ENCODE measurements around the gene GPC1. TPM values are rescaled to one million over a fixed set of nuclear protein-coding genes. Genes with fewer than 3 reads are reported as not detected.

Gene GPC1
- total and polyA plus RNA-seq, 2 experiments from 2014 or later, result 9.0 to 46.2 TPM

DNA sequence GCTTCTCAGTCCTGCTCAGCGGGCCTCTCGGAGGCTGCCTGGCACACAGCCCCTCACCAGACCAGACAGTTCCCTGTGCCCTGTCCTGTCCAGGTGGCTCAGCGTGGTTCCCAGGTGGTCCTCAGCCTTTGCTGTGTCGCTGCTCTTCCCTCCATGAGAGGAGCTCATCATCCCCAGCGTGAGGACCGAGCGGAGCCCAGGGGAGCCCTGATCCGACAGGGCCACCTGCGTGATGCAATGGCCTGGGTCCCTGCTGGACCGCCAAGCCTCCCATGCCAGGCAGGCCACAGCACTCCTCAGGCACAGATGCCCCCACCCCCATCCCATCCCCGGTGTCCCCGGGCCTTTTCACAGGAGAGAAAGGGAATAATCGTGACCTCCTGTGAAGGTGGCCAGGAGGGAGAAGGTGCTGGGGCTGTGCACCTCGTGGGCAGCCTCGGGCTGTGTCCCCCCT lies 4.3 kb downstream of the GPC1 start:
- H3K4me1 ChIP-seq (ENCODE audit: insufficient read depth), result peaks cover 5% of the 10 kb centered on the region; the same call in 1 of the 2 replicates
- no peak overlapping the region for H2AFZ ChIP-seq
- peaks cover 11% of the 10 kb centered on the region; the same call in 1 of the 2 replicates for H3K79me2 ChIP-seq (replicated peaks; ENCODE audit: insufficient read depth)
- TF ChIP-seq NANOG (IDR thresholded peaks at IDR 0.05; ENCODE audit: borderline replicate concordance) (no peak), EZH2phosphoT487 (IDR thresholded peaks at IDR 0.05; ENCODE audit: unreplicated experiment) (no peak), JUNB (IDR thresholded peaks at IDR 0.05; ENCODE audit: unreplicated experiment) (no peak), ZNF114 (CRISPR knock-in tag; IDR thresholded peaks at IDR 0.05) (no peak), ZNF331 (CRISPR knock-in tag; IDR thresholded peaks at IDR 0.05; ENCODE audit: low read depth) (no peak), EZH2 (IDR thresholded peaks at IDR 0.05; ENCODE audit: low read depth, unreplicated experiment) (no peak), POLR2AphosphoS5 (IDR thresholded peaks at IDR 0.05; ENCODE audit: low read depth) (no peak), STAT1 (IDR thresholded peaks at IDR 0.05; ENCODE audit: unreplicated experiment) (no peak), CREB1 (CRISPR knock-in tag; IDR thresholded peaks at IDR 0.05; ENCODE audit: low read depth) (no peak)
- TF ChIP-seq, protein P1, sequence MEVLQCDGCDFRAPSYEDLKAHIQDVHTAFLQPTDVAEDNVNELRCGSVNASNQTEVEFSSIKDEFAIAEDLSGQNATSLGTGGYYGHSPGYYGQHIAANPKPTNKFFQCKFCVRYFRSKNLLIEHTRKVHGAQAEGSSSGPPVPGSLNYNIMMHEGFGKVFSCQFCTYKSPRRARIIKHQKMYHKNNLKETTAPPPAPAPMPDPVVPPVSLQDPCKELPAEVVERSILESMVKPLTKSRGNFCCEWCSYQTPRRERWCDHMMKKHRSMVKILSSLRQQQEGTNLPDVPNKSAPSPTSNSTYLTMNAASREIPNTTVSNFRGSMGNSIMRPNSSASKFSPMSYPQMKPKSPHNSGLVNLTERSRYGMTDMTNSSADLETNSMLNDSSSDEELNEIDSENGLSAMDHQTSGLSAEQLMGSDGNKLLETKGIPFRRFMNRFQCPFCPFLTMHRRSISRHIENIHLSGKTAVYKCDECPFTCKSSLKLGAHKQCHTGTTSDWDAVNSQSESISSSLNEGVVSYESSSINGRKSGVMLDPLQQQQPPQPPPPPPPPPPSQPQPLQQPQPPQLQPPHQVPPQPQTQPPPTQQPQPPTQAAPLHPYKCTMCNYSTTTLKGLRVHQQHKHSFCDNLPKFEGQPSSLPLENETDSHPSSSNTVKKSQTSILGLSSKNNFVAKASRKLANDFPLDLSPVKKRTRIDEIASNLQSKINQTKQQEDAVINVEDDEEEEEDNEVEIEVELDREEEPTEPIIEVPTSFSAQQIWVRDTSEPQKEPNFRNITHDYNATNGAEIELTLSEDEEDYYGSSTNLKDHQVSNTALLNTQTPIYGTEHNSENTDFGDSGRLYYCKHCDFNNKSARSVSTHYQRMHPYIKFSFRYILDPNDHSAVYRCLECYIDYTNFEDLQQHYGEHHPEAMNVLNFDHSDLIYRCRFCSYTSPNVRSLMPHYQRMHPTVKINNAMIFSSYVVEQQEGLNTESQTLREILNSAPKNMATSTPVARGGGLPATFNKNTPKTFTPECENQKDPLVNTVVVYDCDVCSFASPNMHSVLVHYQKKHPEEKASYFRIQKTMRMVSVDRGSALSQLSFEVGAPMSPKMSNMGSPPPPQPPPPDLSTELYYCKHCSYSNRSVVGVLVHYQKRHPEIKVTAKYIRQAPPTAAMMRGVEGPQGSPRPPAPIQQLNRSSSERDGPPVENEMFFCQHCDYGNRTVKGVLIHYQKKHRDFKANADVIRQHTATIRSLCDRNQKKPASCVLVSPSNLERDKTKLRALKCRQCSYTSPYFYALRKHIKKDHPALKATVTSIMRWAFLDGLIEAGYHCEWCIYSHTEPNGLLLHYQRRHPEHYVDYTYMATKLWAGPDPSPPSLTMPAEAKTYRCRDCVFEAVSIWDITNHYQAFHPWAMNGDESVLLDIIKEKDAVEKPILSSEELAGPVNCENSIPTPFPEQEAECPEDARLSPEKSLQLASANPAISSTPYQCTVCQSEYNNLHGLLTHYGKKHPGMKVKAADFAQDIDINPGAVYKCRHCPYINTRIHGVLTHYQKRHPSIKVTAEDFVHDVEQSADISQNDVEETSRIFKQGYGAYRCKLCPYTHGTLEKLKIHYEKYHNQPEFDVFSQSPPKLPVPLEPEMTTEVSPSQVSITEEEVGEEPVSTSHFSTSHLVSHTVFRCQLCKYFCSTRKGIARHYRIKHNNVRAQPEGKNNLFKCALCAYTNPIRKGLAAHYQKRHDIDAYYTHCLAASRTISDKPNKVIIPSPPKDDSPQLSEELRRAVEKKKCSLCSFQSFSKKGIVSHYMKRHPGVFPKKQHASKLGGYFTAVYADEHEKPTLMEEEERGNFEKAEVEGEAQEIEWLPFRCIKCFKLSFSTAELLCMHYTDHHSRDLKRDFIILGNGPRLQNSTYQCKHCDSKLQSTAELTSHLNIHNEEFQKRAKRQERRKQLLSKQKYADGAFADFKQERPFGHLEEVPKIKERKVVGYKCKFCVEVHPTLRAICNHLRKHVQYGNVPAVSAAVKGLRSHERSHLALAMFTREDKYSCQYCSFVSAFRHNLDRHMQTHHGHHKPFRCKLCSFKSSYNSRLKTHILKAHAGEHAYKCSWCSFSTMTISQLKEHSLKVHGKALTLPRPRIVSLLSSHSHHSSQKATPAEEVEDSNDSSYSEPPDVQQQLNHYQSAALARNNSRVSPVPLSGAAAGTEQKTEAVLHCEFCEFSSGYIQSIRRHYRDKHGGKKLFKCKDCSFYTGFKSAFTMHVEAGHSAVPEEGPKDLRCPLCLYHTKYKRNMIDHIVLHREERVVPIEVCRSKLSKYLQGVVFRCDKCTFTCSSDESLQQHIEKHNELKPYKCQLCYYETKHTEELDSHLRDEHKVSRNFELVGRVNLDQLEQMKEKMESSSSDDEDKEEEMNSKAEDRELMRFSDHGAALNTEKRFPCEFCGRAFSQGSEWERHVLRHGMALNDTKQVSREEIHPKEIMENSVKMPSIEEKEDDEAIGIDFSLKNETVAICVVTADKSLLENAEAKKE (CRISPR knock-in tag; IDR thresholded peaks at IDR 0.05), result no peak
- TF ChIP-seq, protein P2, sequence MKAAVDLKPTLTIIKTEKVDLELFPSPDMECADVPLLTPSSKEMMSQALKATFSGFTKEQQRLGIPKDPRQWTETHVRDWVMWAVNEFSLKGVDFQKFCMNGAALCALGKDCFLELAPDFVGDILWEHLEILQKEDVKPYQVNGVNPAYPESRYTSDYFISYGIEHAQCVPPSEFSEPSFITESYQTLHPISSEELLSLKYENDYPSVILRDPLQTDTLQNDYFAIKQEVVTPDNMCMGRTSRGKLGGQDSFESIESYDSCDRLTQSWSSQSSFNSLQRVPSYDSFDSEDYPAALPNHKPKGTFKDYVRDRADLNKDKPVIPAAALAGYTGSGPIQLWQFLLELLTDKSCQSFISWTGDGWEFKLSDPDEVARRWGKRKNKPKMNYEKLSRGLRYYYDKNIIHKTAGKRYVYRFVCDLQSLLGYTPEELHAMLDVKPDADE (IDR thresholded peaks at IDR 0.05), result no peak
- TF ChIP-seq, protein P3, sequence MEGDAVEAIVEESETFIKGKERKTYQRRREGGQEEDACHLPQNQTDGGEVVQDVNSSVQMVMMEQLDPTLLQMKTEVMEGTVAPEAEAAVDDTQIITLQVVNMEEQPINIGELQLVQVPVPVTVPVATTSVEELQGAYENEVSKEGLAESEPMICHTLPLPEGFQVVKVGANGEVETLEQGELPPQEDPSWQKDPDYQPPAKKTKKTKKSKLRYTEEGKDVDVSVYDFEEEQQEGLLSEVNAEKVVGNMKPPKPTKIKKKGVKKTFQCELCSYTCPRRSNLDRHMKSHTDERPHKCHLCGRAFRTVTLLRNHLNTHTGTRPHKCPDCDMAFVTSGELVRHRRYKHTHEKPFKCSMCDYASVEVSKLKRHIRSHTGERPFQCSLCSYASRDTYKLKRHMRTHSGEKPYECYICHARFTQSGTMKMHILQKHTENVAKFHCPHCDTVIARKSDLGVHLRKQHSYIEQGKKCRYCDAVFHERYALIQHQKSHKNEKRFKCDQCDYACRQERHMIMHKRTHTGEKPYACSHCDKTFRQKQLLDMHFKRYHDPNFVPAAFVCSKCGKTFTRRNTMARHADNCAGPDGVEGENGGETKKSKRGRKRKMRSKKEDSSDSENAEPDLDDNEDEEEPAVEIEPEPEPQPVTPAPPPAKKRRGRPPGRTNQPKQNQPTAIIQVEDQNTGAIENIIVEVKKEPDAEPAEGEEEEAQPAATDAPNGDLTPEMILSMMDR (conservative IDR thresholded peaks at IDR 0.05; ENCODE audit: low read depth in 2 of 2), result no peak
- TF ChIP-seq, protein P4, sequence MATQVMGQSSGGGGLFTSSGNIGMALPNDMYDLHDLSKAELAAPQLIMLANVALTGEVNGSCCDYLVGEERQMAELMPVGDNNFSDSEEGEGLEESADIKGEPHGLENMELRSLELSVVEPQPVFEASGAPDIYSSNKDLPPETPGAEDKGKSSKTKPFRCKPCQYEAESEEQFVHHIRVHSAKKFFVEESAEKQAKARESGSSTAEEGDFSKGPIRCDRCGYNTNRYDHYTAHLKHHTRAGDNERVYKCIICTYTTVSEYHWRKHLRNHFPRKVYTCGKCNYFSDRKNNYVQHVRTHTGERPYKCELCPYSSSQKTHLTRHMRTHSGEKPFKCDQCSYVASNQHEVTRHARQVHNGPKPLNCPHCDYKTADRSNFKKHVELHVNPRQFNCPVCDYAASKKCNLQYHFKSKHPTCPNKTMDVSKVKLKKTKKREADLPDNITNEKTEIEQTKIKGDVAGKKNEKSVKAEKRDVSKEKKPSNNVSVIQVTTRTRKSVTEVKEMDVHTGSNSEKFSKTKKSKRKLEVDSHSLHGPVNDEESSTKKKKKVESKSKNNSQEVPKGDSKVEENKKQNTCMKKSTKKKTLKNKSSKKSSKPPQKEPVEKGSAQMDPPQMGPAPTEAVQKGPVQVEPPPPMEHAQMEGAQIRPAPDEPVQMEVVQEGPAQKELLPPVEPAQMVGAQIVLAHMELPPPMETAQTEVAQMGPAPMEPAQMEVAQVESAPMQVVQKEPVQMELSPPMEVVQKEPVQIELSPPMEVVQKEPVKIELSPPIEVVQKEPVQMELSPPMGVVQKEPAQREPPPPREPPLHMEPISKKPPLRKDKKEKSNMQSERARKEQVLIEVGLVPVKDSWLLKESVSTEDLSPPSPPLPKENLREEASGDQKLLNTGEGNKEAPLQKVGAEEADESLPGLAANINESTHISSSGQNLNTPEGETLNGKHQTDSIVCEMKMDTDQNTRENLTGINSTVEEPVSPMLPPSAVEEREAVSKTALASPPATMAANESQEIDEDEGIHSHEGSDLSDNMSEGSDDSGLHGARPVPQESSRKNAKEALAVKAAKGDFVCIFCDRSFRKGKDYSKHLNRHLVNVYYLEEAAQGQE (IDR thresholded peaks at IDR 0.05; ENCODE audit: unreplicated experiment), result no peak
- peaks cover under 1% of the 10 kb centered on the region; the same call in 1 of the 3 replicates for H3K4me1 Mint-ChIP-seq
- H4K20me1 ChIP-seq (replicated peaks; ENCODE audit: insufficient read depth), result peaks cover 7% of the 10 kb centered on the region
- peaks cover 21% of the 10 kb centered on the region for H3K27me3 Mint-ChIP-seq (ENCODE audit: insufficient read depth, low read depth, poor library complexity)
- peaks cover 19% of the 10 kb centered on the region for H3K27me3 ChIP-seq (ENCODE audit: insufficient read depth)
- no peaks in the 10 kb centered on the region for H3K9me3 Mint-ChIP-seq
- H3F3A ChIP-seq (replicated peaks; ENCODE audit: low read depth), result 0 out of 2 replicates have a peak, but pooled peaks cover under 1% of the 10 kb centered on the region
- no peaks in the 10 kb centered on the region for H3K36me3 Mint-ChIP-seq (ENCODE audit: low read depth)
- no peak overlapping the region for H3K4me2 ChIP-seq
- no peaks in the 10 kb centered on the region for H3K9me2 ChIP-seq (ENCODE audit: insufficient read depth)
- H3K4me3 Mint-ChIP-seq, result no peak overlapping the region
- H3K27ac Mint-ChIP-seq, result no peak overlapping the region
- no peak for DNase-seq (ENCODE audit: low spot score)
- H3K4me3 ChIP-seq, result no peak overlapping the region
- no peak for ATAC-seq
- no peaks in the 10 kb centered on the region for H3K36me3 ChIP-seq (ENCODE audit: insufficient read depth)
- no peak overlapping the region for H3K27ac ChIP-seq (ENCODE audit: low read depth)
